ENCODE results near the gene ME1.
A peak's percentile ranks its signal among the peaks of the same experiment; 100 is the strongest.

- TF ChIP-seq ESRRA (IDR thresholded peaks at IDR 0.05; ENCODE audit: borderline replicate concordance, low read length) (no peak), KDM5A (IDR thresholded peaks at IDR 0.05) (no peak), POLR2A (IDR thresholded peaks at IDR 0.05; ENCODE audit: low read length) (peak; percentile 66)
These were observed at the start of gene ME1 for GRCh38 chr6:83430611-83431544.
